Thoracic aorta (tissue), 2 donors: ENCODE data around the gene TOM1L1. TPM values are rescaled to one million over a fixed set of nuclear protein-coding genes. Genes with fewer than 3 reads are reported as not detected.

Experiments
- ATAC-seq: fragments of 150-250 bp; one replicate; pipeline ENCODE4 v1.8.0; 2017; ENCODE audit warnings: low read depth; ENCODE audit not compliant: insufficient number of reproducible peaks, low FRiP score
- DNase-seq: peaks from one replicate; pipeline ENCODE4 v3.0.0-alpha.2; 2020; ENCODE audit warnings: low spot score
- H3K27ac ChIP-seq, 2 donors: fragments of 200-600 bp; sonication (generic); 1 replicate in 1 of 2; 2 replicates in 1 of 2; pipeline ENCODE4 v1.5.1; 2016; ENCODE audit warnings: mild to moderate bottlenecking in 2 of 2, moderate library complexity in 2 of 2
- H3K27me3 ChIP-seq: fragments of 200-600 bp; sonication (generic); replicated peaks from 2 replicates; pipeline ENCODE4 v1.6.0; 2016; ENCODE audit warnings: mild to moderate bottlenecking; ENCODE audit not compliant: insufficient read depth
- H3K36me3 ChIP-seq: fragments of 200-600 bp; sonication (generic); one replicate; pipeline ENCODE4 v1.5.1; 2016
- H3K4me1 ChIP-seq, 2 donors: fragments of 200-600 bp; sonication (generic); 1 replicate in 1 of 2; 2 replicates in 1 of 2; pipeline versions ENCODE4 v1.5.1 to v1.6.0; 2016; ENCODE audit warnings: low read depth in 2 of 2, mild to moderate bottlenecking in 1 of 2; ENCODE audit not compliant: control insufficient read depth in 1 of 2
- H3K4me3 ChIP-seq: fragments of 200-600 bp; sonication (generic); 2 replicates; pipeline ENCODE4 v1.5.1; 2016; ENCODE audit warnings: mild to moderate bottlenecking
- H3K9me3 ChIP-seq: fragments of 200-600 bp; sonication (generic); 2 replicates; pipeline ENCODE4 v1.5.1; 2016
- total RNA-seq, 2 donors: library from RNA; depleted of rRNA; stranded (reverse); fragments of >200 nt; gene quantifications; one replicate each; pipeline versions ENCODE4 v1.1.0 to v1.2.3, GENCODE V29; 2016
- TF ChIP-seq, protein P1 (sequence below): fragments of 200-600 bp; sonication (generic); IDR thresholded peaks from one replicate; pipeline ENCODE4 v1.5.1; 2019; ENCODE audit warnings: antibody characterized with exemption

The TOM1L1 gene
- total RNA-seq, 2 donors from 2014 or later = 42.9 to 62.3 TPM

DNA sequence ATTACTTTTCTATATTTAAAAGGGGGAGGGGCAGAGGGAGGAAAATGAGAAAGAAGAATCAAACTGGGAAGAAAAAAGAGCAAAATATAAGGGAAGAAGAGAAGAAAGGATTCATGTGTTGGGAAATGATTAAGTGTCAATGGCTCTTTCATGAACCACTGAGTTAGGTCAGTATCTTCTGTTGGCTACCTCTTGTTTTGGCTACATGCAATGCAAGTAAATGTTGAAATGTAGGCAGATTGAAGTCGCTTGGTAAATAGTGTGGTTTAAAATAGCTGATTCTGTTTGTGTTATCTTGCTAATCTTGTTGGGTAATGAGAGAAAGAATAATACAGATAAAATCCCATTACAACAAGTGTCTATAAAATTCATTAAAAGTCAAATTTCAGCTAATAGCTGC lies 40.6 kb downstream of the TOM1L1 start:
- H3K4me1 ChIP-seq = no peaks in the 10 kb centered on the region
- no peaks in the 10 kb centered on the region for H3K9me3 ChIP-seq
- no peak overlapping the region for H3K27ac ChIP-seq
- H3K4me3 ChIP-seq = no peak overlapping the region
- TF ChIP-seq, protein P1, sequence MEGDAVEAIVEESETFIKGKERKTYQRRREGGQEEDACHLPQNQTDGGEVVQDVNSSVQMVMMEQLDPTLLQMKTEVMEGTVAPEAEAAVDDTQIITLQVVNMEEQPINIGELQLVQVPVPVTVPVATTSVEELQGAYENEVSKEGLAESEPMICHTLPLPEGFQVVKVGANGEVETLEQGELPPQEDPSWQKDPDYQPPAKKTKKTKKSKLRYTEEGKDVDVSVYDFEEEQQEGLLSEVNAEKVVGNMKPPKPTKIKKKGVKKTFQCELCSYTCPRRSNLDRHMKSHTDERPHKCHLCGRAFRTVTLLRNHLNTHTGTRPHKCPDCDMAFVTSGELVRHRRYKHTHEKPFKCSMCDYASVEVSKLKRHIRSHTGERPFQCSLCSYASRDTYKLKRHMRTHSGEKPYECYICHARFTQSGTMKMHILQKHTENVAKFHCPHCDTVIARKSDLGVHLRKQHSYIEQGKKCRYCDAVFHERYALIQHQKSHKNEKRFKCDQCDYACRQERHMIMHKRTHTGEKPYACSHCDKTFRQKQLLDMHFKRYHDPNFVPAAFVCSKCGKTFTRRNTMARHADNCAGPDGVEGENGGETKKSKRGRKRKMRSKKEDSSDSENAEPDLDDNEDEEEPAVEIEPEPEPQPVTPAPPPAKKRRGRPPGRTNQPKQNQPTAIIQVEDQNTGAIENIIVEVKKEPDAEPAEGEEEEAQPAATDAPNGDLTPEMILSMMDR = no peak
- no peaks in the 10 kb centered on the region for H3K27me3 ChIP-seq
- DNase-seq = no peak
- no peak for ATAC-seq
- H3K36me3 ChIP-seq = peaks cover 17% of the 10 kb centered on the region

DNA sequence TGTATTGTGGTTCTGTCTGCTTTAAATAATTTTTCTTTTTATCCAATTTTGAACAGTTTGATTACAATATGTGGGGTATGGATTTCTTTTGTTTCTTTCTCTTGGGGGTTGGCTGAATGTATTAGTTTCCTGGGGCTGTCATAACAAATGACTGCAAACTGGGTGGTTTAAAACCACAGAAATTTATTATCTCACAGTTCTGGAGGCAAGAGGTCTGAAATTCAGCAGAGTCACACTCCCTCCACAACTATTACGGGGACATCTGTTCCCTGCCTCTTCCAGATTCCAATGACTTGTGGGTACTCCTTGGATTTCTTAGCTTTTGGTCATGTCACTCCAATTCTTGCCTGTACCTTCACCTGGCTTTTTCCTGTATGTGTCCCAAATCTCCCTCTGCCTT lies 44.1 kb downstream of the TOM1L1 start:
- H3K27ac ChIP-seq = no peak overlapping the region
- no peaks in the 10 kb centered on the region for H3K27me3 ChIP-seq
- H3K4me1 ChIP-seq = no peaks in the 10 kb centered on the region
- H3K9me3 ChIP-seq = no peaks in the 10 kb centered on the region
- no peak overlapping the region for H3K4me3 ChIP-seq
- no peak for DNase-seq
- no peak for ATAC-seq
- TF ChIP-seq, protein P1 = no peak
- H3K36me3 ChIP-seq = peaks cover under 1% of the 10 kb centered on the region

GRCh38 chr17:54945231-54945630 lies 44.6 kb downstream of the TOM1L1 start:
- Histone ChIP-seq H3K9me3 (no peaks in the 10 kb centered on the region), H3K27ac (no peak overlapping the region), H3K27me3 (no peaks in the 10 kb centered on the region), H3K4me1 (no peaks in the 10 kb centered on the region), H3K36me3 (no peaks in the 10 kb centered on the region), H3K4me3 (no peak overlapping the region)
- ATAC-seq (no peak), DNase-seq (no peak)
- TF ChIP-seq, protein P1 = no peak

GRCh38 chr17:54945671-54946070 lies 45.0 kb downstream of the TOM1L1 start:
- no peaks in the 10 kb centered on the region for H3K27me3 ChIP-seq
- DNase-seq (no peak), ATAC-seq (no peak)
- H3K27ac ChIP-seq = no peak overlapping the region
- H3K36me3 ChIP-seq = no peaks in the 10 kb centered on the region
- no peaks in the 10 kb centered on the region for H3K9me3 ChIP-seq
- TF ChIP-seq, protein P1 = no peak
- H3K4me3 ChIP-seq = no peak overlapping the region
- H3K4me1 ChIP-seq = no peaks in the 10 kb centered on the region

DNA sequence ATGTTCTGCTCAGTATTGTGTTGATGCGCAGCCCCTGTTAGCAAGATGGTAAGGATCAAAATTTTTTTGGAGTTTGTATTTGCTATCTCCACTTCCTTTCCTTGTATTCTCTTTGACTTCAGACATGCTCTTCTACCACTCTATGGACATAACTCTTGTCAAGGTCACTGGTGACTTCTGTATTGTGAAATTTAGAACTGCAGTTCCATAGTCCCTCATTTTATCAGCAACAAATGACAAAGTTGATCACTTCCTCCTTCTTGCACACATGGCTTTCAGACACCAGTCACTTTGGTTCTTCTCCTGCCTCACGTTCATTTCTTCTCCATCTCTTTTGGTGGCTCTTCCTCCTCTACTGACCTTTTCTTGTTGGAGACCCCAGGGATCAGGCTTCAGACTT lies 46.7 kb downstream of the TOM1L1 start:
- Histone ChIP-seq H3K27ac (no peak overlapping the region), H3K27me3 (no peaks in the 10 kb centered on the region), H3K4me3 (no peak overlapping the region), H3K9me3 (no peaks in the 10 kb centered on the region), H3K4me1 (no peaks in the 10 kb centered on the region), H3K36me3 (peaks cover 3% of the 10 kb centered on the region)
- TF ChIP-seq, protein P1 = no peak
- ATAC-seq (no peak), DNase-seq (no peak)
